Mesendoderm (in vitro differentiated cells): ENCODE measurements around the gene HSPA12B.

Source experiments
- DNase-seq: peaks from one replicate; pipeline ENCODE4 v3.0.0; 2013
- H2AK5ac ChIP-seq: 2 replicates; pipeline ENCODE4 v1.6.1; 2013; ENCODE audit warnings: low read length, inconsistent platforms
- H2BK120ac ChIP-seq: 2 replicates; pipeline ENCODE4 v1.6.1; 2013; ENCODE audit warnings: low read depth, mild to moderate bottlenecking, low read length, moderate library complexity, mixed read lengths
- H2BK15ac ChIP-seq: replicated peaks from 2 replicates; pipeline ENCODE4 v1.6.1; 2013; ENCODE audit warnings: low read depth, mild to moderate bottlenecking, moderate library complexity
- H2BK5ac ChIP-seq: 2 replicates; pipeline ENCODE4 v1.6.1; 2013; ENCODE audit warnings: low read length, inconsistent platforms
- H3K18ac ChIP-seq: 2 replicates; pipeline ENCODE4 v1.6.1; 2013; ENCODE audit warnings: mild to moderate bottlenecking, low read length, mixed read lengths
- H3K23ac ChIP-seq: one replicate; pipeline ENCODE4 v1.6.1; 2013; ENCODE audit warnings: low read length
- H3K27ac ChIP-seq: 2 replicates; pipeline ENCODE4 v1.5.1; 2013; ENCODE audit warnings: low read depth, mild to moderate bottlenecking, inconsistent platforms, low read length, moderate library complexity
- H3K27me3 ChIP-seq: 2 replicates; pipeline ENCODE4 v1.6.1; 2013; ENCODE audit warnings: low read length, control low read depth, mild to moderate bottlenecking, inconsistent platforms; ENCODE audit not compliant: insufficient read depth, poor library complexity
- H3K36me3 ChIP-seq: 2 replicates; pipeline ENCODE4 v1.6.1; 2013; ENCODE audit warnings: low read length, inconsistent platforms; ENCODE audit not compliant: control insufficient read depth, insufficient read depth
- H3K4ac ChIP-seq: one replicate; pipeline ENCODE4 v1.6.1; 2013; ENCODE audit warnings: low read depth, mild to moderate bottlenecking, low read length, moderate library complexity
- H3K4me1 ChIP-seq: 2 replicates; pipeline ENCODE4 v1.6.1; 2013; ENCODE audit warnings: low read depth, low read length, inconsistent platforms; ENCODE audit not compliant: control insufficient read depth
- H3K4me2 ChIP-seq: 2 replicates; pipeline ENCODE4 v1.6.1; 2013; ENCODE audit warnings: low read length
- H3K4me3 ChIP-seq: 2 replicates; pipeline ENCODE4 v1.5.1; 2013; ENCODE audit warnings: mild to moderate bottlenecking, low read length
- H3K56ac ChIP-seq: one replicate; pipeline ENCODE4 v1.6.1; 2013; ENCODE audit warnings: low read length
- H3K79me1 ChIP-seq: 2 replicates; pipeline ENCODE4 v1.6.1; 2013; ENCODE audit warnings: low read length, inconsistent platforms
- H3K79me2 ChIP-seq: 2 replicates; pipeline ENCODE4 v1.6.1; 2013; ENCODE audit warnings: mild to moderate bottlenecking, low read length; ENCODE audit not compliant: control insufficient read depth, insufficient read depth
- H3K9ac ChIP-seq: 2 replicates; pipeline ENCODE4 v1.6.1; 2013; ENCODE audit warnings: low read length, inconsistent platforms
- H4K5ac ChIP-seq: one replicate; pipeline ENCODE4 v1.6.1; 2013; ENCODE audit warnings: low read length
- H4K8ac ChIP-seq: one replicate; pipeline ENCODE4 v1.6.1; 2013; ENCODE audit warnings: low read depth, mild to moderate bottlenecking, control low read depth, low read length, moderate library complexity
- WGBS: extraction: QIAGEN DNeasy Blood & Tissue Kit; methylation state at CpG from one replicate; pipeline ENCODE4 v1.1.7; 2013; ENCODE audit warnings: low lambda C conversion rate, missing lambda C conversion rate; ENCODE audit not compliant: insufficient coverage; ENCODE audit errors: extremely low coverage; 5-methylcytosine and 5-hydroxymethylcytosine counted together

Gene HSPA12B

GRCh38 chr20:3763671-3764601 is 31.5 kb downstream of the HSPA12B start:
- no peak overlapping the region for H3K4ac ChIP-seq
- H3K27ac ChIP-seq = no peak overlapping the region
- H3K79me1 ChIP-seq = peaks cover 10% of the 10 kb centered on the region
- no peak overlapping the region for H3K23ac ChIP-seq
- H3K4me2 ChIP-seq = no peak overlapping the region
- H4K5ac ChIP-seq = no peak overlapping the region
- H3K9ac ChIP-seq = no peak overlapping the region
- no peaks in the 10 kb centered on the region for H3K27me3 ChIP-seq
- no peak for DNase-seq
- H2BK15ac ChIP-seq = no peak overlapping the region
- no peak overlapping the region for H3K4me3 ChIP-seq
- H3K79me2 ChIP-seq = no peaks in the 10 kb centered on the region
- no peak overlapping the region for H2AK5ac ChIP-seq
- no peaks in the 10 kb centered on the region for H3K36me3 ChIP-seq
- H4K8ac ChIP-seq = no peak overlapping the region
- H2BK5ac ChIP-seq = no peak overlapping the region
- H3K18ac ChIP-seq = no peak overlapping the region
- H3K4me1 ChIP-seq = peaks cover 5% of the 10 kb centered on the region
- no CpG with 5 or more reads among the region's 8 CpGs for WGBS
- no peak overlapping the region for H2BK120ac ChIP-seq
- H3K56ac ChIP-seq = no peak overlapping the region

GRCh38 chr20:3764659-3765058 is 32.2 kb downstream of the HSPA12B start:
- H3K79me1 ChIP-seq = peaks cover 10% of the 10 kb centered on the region
- H4K5ac ChIP-seq = no peak overlapping the region
- no peak overlapping the region for H3K23ac ChIP-seq
- no CpG with 5 or more reads among the region's 3 CpGs for WGBS
- H4K8ac ChIP-seq = no peak overlapping the region
- no peak overlapping the region for H3K27ac ChIP-seq
- H2AK5ac ChIP-seq = no peak overlapping the region
- no peak for DNase-seq
- H3K4me1 ChIP-seq = peaks cover 5% of the 10 kb centered on the region
- no peak overlapping the region for H3K4me3 ChIP-seq
- H3K36me3 ChIP-seq = no peaks in the 10 kb centered on the region
- no peaks in the 10 kb centered on the region for H3K27me3 ChIP-seq
- H3K9ac ChIP-seq = no peak overlapping the region
- H3K79me2 ChIP-seq = no peaks in the 10 kb centered on the region
- no peak overlapping the region for H2BK120ac ChIP-seq
- H3K56ac ChIP-seq = no peak overlapping the region
- no peak overlapping the region for H3K4ac ChIP-seq
- H3K18ac ChIP-seq = no peak overlapping the region
- H2BK15ac ChIP-seq = no peak overlapping the region
- no peak overlapping the region for H2BK5ac ChIP-seq
- H3K4me2 ChIP-seq = no peak overlapping the region

- peak overlapping the region; percentile 99 for H3K56ac ChIP-seq
- no peak overlapping the region for H3K4me2 ChIP-seq
- H3K27me3 ChIP-seq = no peaks in the 10 kb centered on the region
- WGBS = no CpG with 5 or more reads among the region's 3 CpGs
- H3K79me2 ChIP-seq = no peaks in the 10 kb centered on the region
- H4K8ac ChIP-seq = no peak overlapping the region
- H2BK120ac ChIP-seq = no peak overlapping the region
- H2BK5ac ChIP-seq = no peak overlapping the region
- H3K36me3 ChIP-seq = no peaks in the 10 kb centered on the region
- H3K79me1 ChIP-seq = peaks cover 10% of the 10 kb centered on the region
- H3K18ac ChIP-seq = no peak overlapping the region
- no peak overlapping the region for H3K9ac ChIP-seq
- H3K23ac ChIP-seq = no peak overlapping the region
- H3K27ac ChIP-seq = no peak overlapping the region
- H3K4ac ChIP-seq = no peak overlapping the region
- H3K4me1 ChIP-seq = peaks cover 5% of the 10 kb centered on the region
- no peak for DNase-seq
- no peak overlapping the region for H2BK15ac ChIP-seq
- H2AK5ac ChIP-seq = no peak overlapping the region
- no peak overlapping the region for H4K5ac ChIP-seq
- no peak overlapping the region for H3K4me3 ChIP-seq
These were observed 32.8 kb downstream of the HSPA12B start for GRCh38 chr20:3765171-3765882.

GRCh38 chr20:3766422-3767109 is 34.1 kb downstream of the HSPA12B start:
- Histone ChIP-seq H3K56ac (peak overlapping the region; percentile 99), H3K4ac (no peak overlapping the region), H2AK5ac (no peak overlapping the region), H4K5ac (no peak overlapping the region), H3K23ac (no peak overlapping the region), H2BK15ac (no peak overlapping the region), H3K4me2 (peak overlapping the region; percentile 100), H2BK120ac (no peak overlapping the region), H3K18ac (no peak overlapping the region), H3K27ac (no peak overlapping the region), H3K36me3 (no peaks in the 10 kb centered on the region), H4K8ac (no peak overlapping the region), H3K79me1 (peaks cover 10% of the 10 kb centered on the region), H2BK5ac (no peak overlapping the region), H3K4me3 (peak overlapping the region; percentile 83), H3K27me3 (no peaks in the 10 kb centered on the region), H3K4me1 (peaks cover 5% of the 10 kb centered on the region), H3K9ac (peak overlapping the region; percentile 95), H3K79me2 (no peaks in the 10 kb centered on the region)
- WGBS = no CpG with 5 or more reads among the region's 9 CpGs
- no peak for DNase-seq

GRCh38 chr20:3767110-3767426 is 34.6 kb downstream of the HSPA12B start:
- no peak overlapping the region for H4K5ac ChIP-seq
- no peak overlapping the region for H2BK120ac ChIP-seq
- no peaks in the 10 kb centered on the region for H3K27me3 ChIP-seq
- no peak for DNase-seq
- no peak overlapping the region for H3K27ac ChIP-seq
- H3K56ac ChIP-seq = peak overlapping the region; percentile 99
- H3K23ac ChIP-seq = no peak overlapping the region
- no peak overlapping the region for H2AK5ac ChIP-seq
- no CpG with 5 or more reads among the region's 21 CpGs for WGBS
- peak overlapping the region; percentile 100 for H3K4me2 ChIP-seq
- no peaks in the 10 kb centered on the region for H3K79me2 ChIP-seq
- no peak overlapping the region for H3K18ac ChIP-seq
- peak overlapping the region; percentile 95 for H3K9ac ChIP-seq
- H2BK15ac ChIP-seq = no peak overlapping the region
- peak overlapping the region; percentile 83 for H3K4me3 ChIP-seq
- H3K4me1 ChIP-seq = peaks cover 5% of the 10 kb centered on the region
- no peaks in the 10 kb centered on the region for H3K36me3 ChIP-seq
- H4K8ac ChIP-seq = no peak overlapping the region
- H2BK5ac ChIP-seq = no peak overlapping the region
- no peak overlapping the region for H3K4ac ChIP-seq
- H3K79me1 ChIP-seq = peaks cover 10% of the 10 kb centered on the region
